HepG2 (cell line): ENCODE results near the gene SKIL. TPM values are rescaled to one million over a fixed set of nuclear protein-coding genes. Genes with fewer than 3 reads are reported as not detected.

Experiments used
- ATAC-seq: fragments of 200-7000 bp; cut with Tn5 transposase; 3 replicates; pipeline ENCODE4 v1.9.1; 2020; ENCODE audit warnings: mild to moderate bottlenecking, moderate library complexity
- BruUV-seq: library from RNA; stranded (reverse); fragments of 400-500 nt; replicated peaks from 2 replicates; lab custom pipeline; 2021; lab: Mats Ljungman, UMichigan
- CTCF ChIA-PET: fragments of 300-600 bp; formaldehyde crosslinking; extraction: SDS; loops from one replicate; lab custom pipeline; 2021; ENCODE audit warnings: low total read pairs, inconsistent platforms, low intra/inter-chr PET ratio; lab: Yijun Ruan, JAX
- POLR2A ChIA-PET: fragments of 350-600 bp; sonication (Branson Sonifier 250); formaldehyde crosslinking; loops from one replicate; lab custom pipeline; 2020; ENCODE audit warnings: antibody characterized with exemption, inconsistent platforms; lab: Yijun Ruan, JAX
- DNase-seq: peaks from one replicate; pipeline ENCODE4 v3.0.0-alpha.2; 2015; ENCODE audit warnings: low spot score
- FAIRE-seq: peaks from 3 replicates; lab custom pipeline; 2011; peaks lifted over from hg19 to GRCh38; lab: Jason Lieb, UNC
- H2AFZ ChIP-seq: one replicate; pipeline ENCODE4 v1.6.1; 2011; ENCODE audit warnings: low read length, inconsistent platforms
- H3K27ac ChIP-seq: fragments of 300-600 bp; 3 replicates; pipeline ENCODE4 v1.8.0; 2011; ENCODE audit warnings: mixed run types, mild to moderate bottlenecking, mixed read lengths, low read length, inconsistent platforms; ENCODE audit not compliant: insufficient read depth; ENCODE audit errors: extremely low read length
- H3K27me3 ChIP-seq, 2 experiments: fragments of 200-600 bp in 1 of 2; 2 replicates in 1 of 2; 3 replicates in 1 of 2; pipeline versions ENCODE4 v1.6.0 to v1.8.0; 2011; ENCODE audit warnings: low read length in 2 of 2, mild to moderate bottlenecking in 2 of 2, moderate library complexity in 2 of 2, inconsistent platforms in 1 of 2; ENCODE audit not compliant: insufficient read depth in 2 of 2, control insufficient read depth in 1 of 2
- H3K36me3 ChIP-seq, 2 experiments: fragments of 200-600 bp in 1 of 2; replicated peaks in 1 of 2; 2 replicates in 1 of 2; 3 replicates in 1 of 2; pipeline versions ENCODE4 v1.5.1 to v1.8.0; 2011; ENCODE audit warnings: low read length in 2 of 2, inconsistent platforms in 1 of 2; ENCODE audit not compliant: insufficient read depth in 2 of 2, control insufficient read depth in 1 of 2
- H3K4me1 ChIP-seq: 2 replicates; pipeline ENCODE4 v1.5.1; 2012; ENCODE audit warnings: low read length, inconsistent platforms; ENCODE audit not compliant: insufficient read depth
- H3K4me2 ChIP-seq: 2 replicates; pipeline ENCODE4 v1.6.0; 2011; ENCODE audit warnings: low read depth, low read length, inconsistent platforms
- H3K4me3 ChIP-seq, 3 experiments: fragments of 200-600 bp in 1 of 3; sonication (generic), shearing (Covaris generic) in 1 of 3; replicated peaks in 1 of 3; 2 replicates each; pipeline ENCODE4 v1.5.1; 2011 to 2016; ENCODE audit warnings: low read length in 3 of 3, inconsistent platforms in 2 of 3, low read depth in 2 of 3, mild to moderate bottlenecking in 2 of 3, control low read depth in 1 of 3, mixed read lengths in 1 of 3; ENCODE audit not compliant: insufficient read depth in 1 of 3
- H3K79me2 ChIP-seq: one replicate; pipeline ENCODE4 v1.6.1; 2011; ENCODE audit warnings: low read length, inconsistent platforms; ENCODE audit not compliant: insufficient read depth
- H3K9ac ChIP-seq: 2 replicates; pipeline ENCODE4 v1.6.0; 2011; ENCODE audit warnings: mild to moderate bottlenecking, low read depth, low read length, inconsistent platforms; ENCODE audit not compliant: insufficient read depth
- H3K9me3 ChIP-seq: 2 replicates; pipeline ENCODE4 v1.5.1; 2012; ENCODE audit warnings: mild to moderate bottlenecking, low read length
- H4K20me1 ChIP-seq: 2 replicates; pipeline ENCODE4 v1.6.0; 2011; ENCODE audit warnings: inconsistent platforms, mild to moderate bottlenecking, low read length, moderate library complexity; ENCODE audit not compliant: insufficient read depth
- ETV5 ChIP-seq: IDR thresholded peaks from 2 replicates; pipeline ENCODE4 v1.6.1; 2018; ENCODE audit warnings: missing biosample characterization, missing genetic modification reagents, inconsistent platforms, borderline replicate concordance
- FOXC1 ChIP-seq: sonication (generic); formaldehyde crosslinking; IDR thresholded peaks from 2 replicates; pipeline ENCODE4 v1.8.0; 2022; ENCODE audit warnings: mild to moderate bottlenecking, missing genetic modification reagents, borderline replicate concordance
- GMEB1 ChIP-seq: sonication (generic); formaldehyde crosslinking; IDR thresholded peaks from 2 replicates; pipeline ENCODE4 v1.5.1; 2020; ENCODE audit warnings: missing genetic modification reagents, mild to moderate bottlenecking, borderline replicate concordance
- LCORL ChIP-seq, 2 experiments: fragments of 450-650 bp in 1 of 2; sonication (generic) in 1 of 2; formaldehyde crosslinking in 1 of 2; IDR thresholded peaks; 2 replicates each; pipeline versions ENCODE4 v1.5.0 to v1.6.1; 2017 to 2020; ENCODE audit warnings: antibody characterized with exemption in 1 of 2, missing genetic modification reagents in 1 of 2
- NCOA5 ChIP-seq: sonication (generic); formaldehyde crosslinking; IDR thresholded peaks from 2 replicates; pipeline ENCODE4 v1.4.0; 2020; ENCODE audit warnings: missing genetic modification reagents
- PAF1 ChIP-seq: IDR thresholded peaks from 2 replicates; pipeline ENCODE4 v1.6.1; 2016; ENCODE audit warnings: missing genetic modification reagents, missing compliant biosample characterization
- U2AF1 ChIP-seq: fragments of 200-400 bp; formaldehyde crosslinking; optimal IDR thresholded peaks from 2 replicates; pipeline ENCODE3; 2017; ENCODE audit warnings: mild to moderate bottlenecking, low read depth, low read length
- YEATS2 ChIP-seq: sonication (generic); formaldehyde crosslinking; IDR thresholded peaks from 2 replicates; pipeline ENCODE4 v1.4.0; 2020; ENCODE audit warnings: missing genetic modification reagents, borderline replicate concordance
- ZFYVE20 ChIP-seq: sonication (generic); formaldehyde crosslinking; IDR thresholded peaks from 2 replicates; pipeline ENCODE4 v1.8.0; 2023; ENCODE audit warnings: low read depth, mild to moderate bottlenecking, moderate library complexity, missing genetic modification reagents, borderline replicate concordance
- ZMAT3 ChIP-seq: sonication (generic); formaldehyde crosslinking; conservative IDR thresholded peaks from 2 replicates; pipeline ENCODE4 v1.7.0; 2021; ENCODE audit warnings: missing genetic modification reagents
- ZNF205 ChIP-seq: IDR thresholded peaks from 2 replicates; pipeline ENCODE4 v1.6.1; 2018; ENCODE audit warnings: missing biosample characterization, missing genetic modification reagents
- ZNF282 ChIP-seq: fragments of 450-650 bp; IDR thresholded peaks from 2 replicates; pipeline ENCODE4 v1.6.1; 2018; ENCODE audit not compliant: partially characterized antibody
- ZNF326 ChIP-seq: sonication (generic); formaldehyde crosslinking; IDR thresholded peaks from 2 replicates; pipeline ENCODE4 v1.4.0; 2020; ENCODE audit warnings: missing genetic modification reagents, borderline replicate concordance
- ZNF383 ChIP-seq: sonication (generic); formaldehyde crosslinking; IDR thresholded peaks from 2 replicates; pipeline ENCODE4 v1.4.0; 2020; ENCODE audit warnings: missing genetic modification reagents, mild to moderate bottlenecking, borderline replicate concordance
- ZNF547 ChIP-seq: sonication (generic); formaldehyde crosslinking; IDR thresholded peaks from 2 replicates; pipeline ENCODE4 v1.5.1; 2020; ENCODE audit warnings: mild to moderate bottlenecking, missing genetic modification reagents
- ZNF574 ChIP-seq: sonication (generic); formaldehyde crosslinking; IDR thresholded peaks from 2 replicates; pipeline ENCODE4 v1.4.0; 2020; ENCODE audit warnings: missing genetic modification reagents
- in situ Hi-C: cut with HindIII; loops from 2 replicates; pipeline ENCODE4 v1.10.0; 2017; ENCODE audit warnings: low pct_unique_long_range_greater_than_20kb; ENCODE audit not compliant: extremely low pct_ligation_motif_present
- intact Hi-C: fragments of 100-400 bp; cut with micrococcal nuclease; formaldehyde crosslinking; loops from one replicate; pipeline ENCODE4 v1.10.0; 2022; ENCODE audit not compliant: unreplicated experiment
- polyA plus RNA-seq, 8 experiments: library from polyadenylated mRNA; depleted of rRNA in 3 of 8; stranded (reverse) in 7 of 8; unstranded in 1 of 8; fragments of >200 nt; fragmentation: Illumina TruSeq in 4 of 8; extraction: Trizol in 4 of 8; gene quantifications; 2 replicates each; pipeline versions ENCODE4 v1.2.1 to v1.2.3, GENCODE V29; 2011 to 2016; ENCODE audit warnings: low read depth in 4 of 8, missing spikeins in 1 of 8, mixed read lengths in 1 of 8; ENCODE audit not compliant: insufficient read depth in 1 of 8
- total RNA-seq, 5 experiments: library from RNA; depleted of rRNA; stranded (reverse); fragments of >200 nt; fragmentation: Illumina TruSeq; extraction: Trizol; gene quantifications; 2 replicates each; pipeline ENCODE4 v1.2.3, GENCODE V29; 2016; ENCODE audit warnings: low read depth in 1 of 5

SKIL gene
- total and polyA plus RNA-seq, 2 of the 13 experiments (the other 11 are each of a cell fraction or from before 2014, with no cell fraction given) = 5.2 to 20.7 TPM

- ATAC-seq = no peak
- Histone ChIP-seq H3K79me2 (no peaks in the 10 kb centered on the region), H3K27ac (no peak overlapping the region), H2AFZ (no peak overlapping the region), H3K27me3 (peaks cover 3 to 9% of the 10 kb centered on the region in 2 experiments; a peak in 1 of 5 replicates), H3K4me1 (peaks cover 6% of the 10 kb centered on the region), H3K4me2 (no peak overlapping the region), H3K9me3 (no peaks in the 10 kb centered on the region), H3K4me3 (no peak overlapping the region), H3K9ac (no peak overlapping the region), H4K20me1 (no peaks in the 10 kb centered on the region), H3K36me3 (no peaks in the 10 kb centered on the region)
- TF ChIP-seq NCOA5 = no peak
- TF ChIP-seq ETV5 (CRISPR knock-in tag) = no peak
- no peak for TF ChIP-seq GMEB1 (CRISPR knock-in tag)
- no peak for TF ChIP-seq ZNF383
- TF ChIP-seq U2AF1 = no peak
- no peak for TF ChIP-seq ZMAT3
- TF ChIP-seq ZNF326 = no peak
- TF ChIP-seq ZNF282 = no peak
- TF ChIP-seq ZFYVE20 = no peak
- no peak for TF ChIP-seq FOXC1 (CRISPR knock-in tag)
- TF ChIP-seq ZNF205 = no peak
- TF ChIP-seq LCORL (IDR thresholded peaks at IDR 0.05) = no peak
- TF ChIP-seq LCORL (CRISPR knock-in tag; IDR thresholded peaks at IDR 0.05) = no peak
- no peak for TF ChIP-seq YEATS2 (CRISPR knock-in tag)
- TF ChIP-seq ZNF547 = no peak
- no peak for TF ChIP-seq PAF1 (CRISPR knock-in tag)
- no peak for TF ChIP-seq ZNF574 (CRISPR knock-in tag)
- no peak for FAIRE-seq
- ChIA-PET CTCF (no interaction called here), POLR2A (no interaction called here)
- no TSS peak for BruUV-seq
- intact Hi-C loops (no loop called here), in situ Hi-C loops (no loop called here)
- no peak for DNase-seq
Measured at GRCh38 chr3:170443457-170443856, 85.9 kb downstream of the SKIL start.
